Measurements from ENCODE around the gene CSNK1G3.
"Not testable (repeated sequence)": the region's sequence is repeated elsewhere in the genome, so short reads cannot be mapped to it uniquely, and the experiment has no call there.

The CSNK1G3 gene

GRCh38 chr5:123511648-123512605 is at the start of gene CSNK1G3:
Gene CSNK1G3 (plus strand): TSS chr5:123512177. CDS start chr5:123545664, 33,487 bp downstream.
- peak; percentile 96 to 97 for DNase-seq (ENCODE audit: low read depth in 2 of 2)

GRCh38 chr5:123466839-123467238 is 45.1 kb upstream of the CSNK1G3 start:
- DNase-seq (ENCODE audit: low read depth in 2 of 2), result not testable (repeated sequence)

DNA sequence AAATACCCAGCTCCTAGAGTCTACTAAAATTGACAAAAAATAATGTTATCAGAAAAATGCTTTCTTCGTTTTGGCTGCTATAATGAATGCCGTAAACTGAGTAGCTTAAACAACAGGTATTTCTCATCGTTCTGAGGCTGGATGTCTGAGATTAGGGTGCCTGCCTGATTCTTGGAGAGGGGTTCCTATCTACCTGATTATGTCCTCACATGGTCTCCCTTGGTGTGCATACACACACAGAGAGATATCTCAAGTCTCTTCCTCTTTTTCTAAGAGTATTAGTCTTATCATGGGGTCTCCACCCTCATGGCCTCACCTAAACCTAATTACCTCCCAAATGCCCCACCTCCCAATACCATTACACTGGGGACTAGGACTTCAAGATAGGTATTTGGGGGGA is 40.6 kb upstream of the CSNK1G3 start:
- no peak for DNase-seq (ENCODE audit: low read depth in 2 of 2)

DNA sequence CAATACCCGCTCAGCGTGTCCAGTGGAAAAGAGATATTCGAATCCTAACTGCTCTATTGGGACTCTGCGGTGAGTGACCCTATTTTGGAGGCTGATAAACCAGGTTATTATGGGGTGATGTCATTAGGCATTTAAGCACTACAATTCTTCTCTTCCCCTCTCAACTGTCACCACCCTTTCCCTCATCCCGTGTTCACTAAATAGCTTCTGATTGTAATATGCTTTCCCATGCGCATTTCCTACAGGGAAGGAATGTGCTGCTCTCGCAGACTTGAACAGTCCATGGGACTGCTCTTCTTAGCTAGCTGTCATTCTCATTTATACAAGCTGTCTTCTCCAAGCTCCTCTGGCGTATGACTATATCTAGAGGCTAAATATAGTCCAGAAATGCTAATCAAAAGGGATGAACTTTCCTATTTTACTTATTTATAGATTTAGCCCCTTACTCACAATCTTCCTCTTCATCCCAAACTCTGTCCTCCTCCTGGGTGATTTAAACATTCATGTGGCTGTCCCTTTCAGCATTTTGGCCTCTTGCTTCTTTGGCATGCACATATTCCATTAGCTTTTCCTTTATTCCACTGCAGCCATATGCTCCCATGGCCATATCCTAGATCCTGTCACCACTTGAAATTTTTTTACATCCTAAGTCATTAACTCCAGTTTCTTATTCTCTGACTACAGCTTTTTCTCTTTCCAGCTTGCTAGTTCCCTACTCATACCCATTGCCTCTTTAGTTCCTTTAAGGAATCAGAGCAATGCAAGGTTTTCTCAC is 39.6 kb upstream of the CSNK1G3 start:
- DNase-seq (ENCODE audit: low read depth in 2 of 2), result no peak

- no peak for DNase-seq (ENCODE audit: low read depth in 2 of 2)
Observed at GRCh38 chr5:123474228-123474627, 37.7 kb upstream of the CSNK1G3 start.

GRCh38 chr5:123476731-123477130 is 35.2 kb upstream of the CSNK1G3 start:
- DNase-seq (ENCODE audit: low read depth in 2 of 2), result no peak

GRCh38 chr5:123478546-123478945 is 33.4 kb upstream of the CSNK1G3 start:
- DNase-seq (ENCODE audit: low read depth in 2 of 2), result no peak

- no peak for DNase-seq (ENCODE audit: low read depth in 2 of 2)
Observed at GRCh38 chr5:123482258-123482657, 29.7 kb upstream of the CSNK1G3 start.

DNA sequence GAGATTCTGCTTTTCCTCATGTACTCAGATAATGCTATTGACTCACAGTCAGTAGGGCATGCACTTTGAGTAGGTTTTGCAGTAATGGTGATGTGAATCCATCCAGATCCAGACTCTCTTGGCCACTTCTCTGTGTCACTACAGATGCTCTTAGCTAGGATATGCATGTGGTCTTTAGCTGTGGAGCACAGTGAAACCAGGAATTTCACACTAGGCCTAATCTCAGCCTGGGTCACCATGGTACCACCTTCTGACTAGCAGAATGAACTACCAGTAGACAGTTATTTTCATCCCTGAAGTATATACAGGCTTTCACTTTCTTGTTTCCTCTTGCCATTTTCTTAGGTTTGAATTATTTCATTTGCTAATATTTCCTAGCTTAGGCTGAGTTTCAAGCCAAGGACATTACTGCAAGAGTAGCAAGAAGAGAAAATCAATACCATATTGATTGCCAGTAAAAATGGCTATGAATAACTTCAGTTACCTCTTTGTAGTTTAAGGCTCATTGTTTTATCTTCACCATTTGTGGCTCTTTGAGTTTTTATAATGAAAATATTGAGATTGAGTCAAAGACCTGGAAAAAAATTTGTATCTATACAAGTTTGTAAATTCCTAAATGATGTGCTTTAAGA is 28.4 kb upstream of the CSNK1G3 start:
- no peak for DNase-seq (ENCODE audit: low read depth in 2 of 2)

GRCh38 chr5:123485275-123485674 is 26.7 kb upstream of the CSNK1G3 start:
- no peak for DNase-seq (ENCODE audit: low read depth in 2 of 2)

- DNase-seq (ENCODE audit: low read depth in 2 of 2), result no peak
Observed at GRCh38 chr5:123486951-123487655, 24.9 kb upstream of the CSNK1G3 start.

DNA sequence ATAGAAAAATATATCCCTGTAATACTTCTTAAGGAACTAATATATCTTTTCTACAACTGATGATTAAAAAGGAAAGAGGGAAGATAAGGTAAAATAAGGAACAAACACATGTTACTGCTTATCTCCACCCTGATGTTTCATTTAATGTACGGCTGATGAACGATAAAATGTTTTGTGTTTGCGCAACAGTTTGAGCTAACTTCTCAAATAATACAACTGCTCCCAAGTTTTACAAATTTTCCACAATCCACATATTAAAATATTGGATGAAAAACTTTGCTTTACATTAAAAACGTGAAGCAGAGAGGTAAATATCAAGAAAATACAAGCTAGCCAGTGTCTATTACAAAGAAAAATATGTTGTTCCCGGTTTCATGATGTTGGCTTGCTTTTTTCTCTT is 21.0 kb upstream of the CSNK1G3 start:
- DNase-seq (ENCODE audit: low read depth in 2 of 2), result no peak

GRCh38 chr5:123495211-123495610 is 16.8 kb upstream of the CSNK1G3 start:
- DNase-seq (ENCODE audit: low read depth in 2 of 2), result not testable (repeated sequence)

GRCh38 chr5:123496892-123497291 is 15.1 kb upstream of the CSNK1G3 start:
- peak in 1 of 2 experiments; percentile 46 for DNase-seq (ENCODE audit: low read depth in 2 of 2)

- DNase-seq (ENCODE audit: low read depth in 2 of 2), result no peak
Observed at GRCh38 chr5:123500471-123500870, 11.5 kb upstream of the CSNK1G3 start.

DNA sequence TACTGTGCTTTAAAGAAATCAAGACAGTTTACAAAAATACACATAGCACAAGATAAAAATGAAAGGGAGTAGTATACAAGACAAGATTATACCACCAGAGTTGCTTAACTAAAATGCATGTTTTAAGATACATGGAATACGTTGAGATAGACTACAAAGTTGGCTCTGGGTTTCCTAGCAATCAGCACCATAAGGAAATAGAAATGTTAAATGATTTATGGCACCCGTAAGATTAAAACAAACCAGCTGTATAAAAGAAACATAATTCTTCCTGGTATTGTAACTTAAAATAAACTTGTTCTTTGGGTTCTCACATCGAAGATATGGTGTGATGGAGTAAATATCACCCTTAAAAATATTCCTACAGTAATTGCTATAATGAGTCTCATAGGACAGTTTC is 9.9 kb upstream of the CSNK1G3 start:
- DNase-seq (ENCODE audit: low read depth in 2 of 2), result no peak

- DNase-seq (ENCODE audit: low read depth in 2 of 2), result no peak
Observed at GRCh38 chr5:123503299-123503698, 8.7 kb upstream of the CSNK1G3 start.

- no peak for DNase-seq (ENCODE audit: low read depth in 2 of 2)
Observed at GRCh38 chr5:123505633-123506032, 6.3 kb upstream of the CSNK1G3 start.

DNA sequence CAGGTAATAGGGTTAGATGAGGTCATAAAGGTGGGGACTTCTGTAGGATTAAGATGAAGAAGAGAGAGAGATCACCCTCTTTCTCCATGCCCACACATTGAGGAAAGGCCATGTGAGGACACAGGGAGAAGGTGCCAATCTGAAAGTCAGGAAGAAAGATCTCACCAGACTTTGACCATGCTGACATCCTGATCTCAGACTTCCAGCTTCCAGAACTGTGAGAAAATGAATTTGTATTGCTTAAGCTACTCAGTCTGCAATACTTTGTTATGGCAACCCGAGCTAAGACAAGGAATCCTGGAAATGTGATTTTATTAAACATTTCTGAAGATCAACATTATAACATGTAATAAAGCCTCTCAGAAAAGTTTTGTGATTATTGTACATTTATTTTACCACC is 3.5 kb upstream of the CSNK1G3 start:
- DNase-seq (ENCODE audit: low read depth in 2 of 2), result no peak

- peak in 1 of 2 experiments; percentile 20 for DNase-seq (ENCODE audit: low read depth in 2 of 2)
Observed at GRCh38 chr5:123511290-123511647, 708 bp upstream of the CSNK1G3 start.

DNA sequence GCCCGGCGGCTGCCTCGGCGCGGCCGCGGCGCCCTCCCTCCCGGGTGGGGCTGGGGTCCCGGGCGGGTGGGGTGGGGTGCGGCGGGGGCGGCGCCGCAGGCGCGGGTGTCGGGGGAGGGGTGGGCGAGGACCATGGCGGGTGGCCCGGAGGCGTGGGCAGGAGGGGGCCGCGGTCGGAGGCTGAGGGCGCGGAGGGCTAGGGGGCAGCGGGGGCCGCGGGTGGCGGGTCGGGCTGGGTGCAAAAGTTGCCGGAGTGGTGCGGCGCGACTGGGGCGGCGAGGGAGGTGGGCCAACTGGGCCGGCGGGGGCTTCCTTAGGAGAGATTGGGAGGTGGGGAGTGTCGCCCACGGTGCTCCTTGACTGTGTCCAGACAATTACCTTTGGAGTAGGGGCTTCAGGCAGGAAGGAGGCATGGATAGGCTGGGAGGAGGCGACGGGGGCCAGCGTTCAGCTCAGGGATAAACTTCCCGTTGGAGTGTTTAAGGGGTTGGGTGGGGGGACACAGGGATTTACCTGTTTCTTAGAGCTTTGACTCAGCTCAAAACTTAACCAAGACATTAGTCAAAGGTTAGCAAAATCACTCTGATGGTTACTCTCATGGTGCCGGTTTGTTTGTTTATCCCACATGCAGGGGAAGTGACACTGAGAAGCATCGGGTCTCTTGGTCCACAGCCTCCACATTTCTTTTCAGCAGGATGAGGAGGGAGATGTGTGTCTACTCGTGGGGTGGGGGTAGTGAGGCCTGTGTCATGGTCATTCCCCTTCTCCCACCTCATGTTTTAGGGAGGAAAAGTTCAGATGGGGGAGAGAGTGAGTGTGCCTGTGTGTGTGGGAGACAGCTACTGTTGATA is 859 bp downstream of the CSNK1G3 start:
- no peak for DNase-seq (ENCODE audit: low read depth in 2 of 2)

Measured in fibroblast of skin of left quadriceps (primary cell).